ENCODE results near the gene PDX1.

PDX1 gene

GRCh38 chr13:27921961-27922882 lies 2.4 kb downstream of the PDX1 start:
- H3K4me3 ChIP-seq (ENCODE audit: low read depth, low read length): no peak overlapping the region

- H3K4me3 ChIP-seq (ENCODE audit: low read depth, low read length): no peak overlapping the region
Observed at GRCh38 chr13:27922883-27923612, 3.2 kb downstream of the PDX1 start.

GRCh38 chr13:27923794-27924528 lies 4.2 kb downstream of the PDX1 start:
- H3K4me3 ChIP-seq (ENCODE audit: low read depth, low read length): no peak overlapping the region

GRCh38 chr13:27924529-27925141 lies 4.8 kb downstream of the PDX1 start:
- H3K4me3 ChIP-seq (ENCODE audit: low read depth, low read length): no peak overlapping the region

- no peak overlapping the region for H3K4me3 ChIP-seq (ENCODE audit: low read depth, low read length)
Observed at GRCh38 chr13:27925220-27925991, 5.6 kb downstream of the PDX1 start.

- no peak overlapping the region for H3K4me3 ChIP-seq (ENCODE audit: low read depth, low read length)
Observed at GRCh38 chr13:27926644-27927434, 7.0 kb downstream of the PDX1 start.

- no peak overlapping the region for H3K4me3 ChIP-seq (ENCODE audit: low read depth, low read length)
Observed at GRCh38 chr13:27927444-27928352, 7.9 kb downstream of the PDX1 start.

- H3K4me3 ChIP-seq (ENCODE audit: low read depth, low read length): no peak overlapping the region
Observed at GRCh38 chr13:27928353-27928804, 8.6 kb downstream of the PDX1 start.

- no peak overlapping the region for H3K4me3 ChIP-seq (ENCODE audit: low read depth, low read length)
Observed at GRCh38 chr13:27928805-27929753, 9.3 kb downstream of the PDX1 start.

- H3K4me3 ChIP-seq (ENCODE audit: low read depth, low read length): no peak overlapping the region
Observed at GRCh38 chr13:27929868-27930267, 10.1 kb downstream of the PDX1 start.

GRCh38 chr13:27933118-27933517 lies 13.3 kb downstream of the PDX1 start:
- no peak overlapping the region for H3K4me3 ChIP-seq (ENCODE audit: low read depth, low read length)

GRCh38 chr13:27933580-27934328 lies 14.0 kb downstream of the PDX1 start:
- H3K4me3 ChIP-seq (ENCODE audit: low read depth, low read length): no peak overlapping the region

- H3K4me3 ChIP-seq (ENCODE audit: low read depth, low read length): no peak overlapping the region
Observed at GRCh38 chr13:27942972-27943371, 23.2 kb downstream of the PDX1 start.

- H3K4me3 ChIP-seq (ENCODE audit: low read depth, low read length): no peak overlapping the region
Observed at GRCh38 chr13:27952876-27953675, 33.3 kb downstream of the PDX1 start.

- no peak overlapping the region for H3K4me3 ChIP-seq (ENCODE audit: low read depth, low read length)
Observed at GRCh38 chr13:27953676-27954405, 34.0 kb downstream of the PDX1 start.

Measured in iPS-11a (cell line).